LNCaP clone FGC (cell line): Measurements from ENCODE around the gene MYL7.

Experiments used
- DNase-seq: peaks from one replicate; pipeline ENCODE4 v3.0.0-alpha.2; 2011; ENCODE audit warnings: low read depth
- H3K4me3 ChIP-seq: 2 replicates; pipeline ENCODE4 v1.5.1; 2011; ENCODE audit warnings: mild to moderate bottlenecking, low read depth, low read length, control low read depth
- TF ChIP-seq, protein P1 (sequence below): IDR thresholded peaks from 2 replicates; pipeline ENCODE4 v1.5.1; 2012; ENCODE audit warnings: mild to moderate bottlenecking; ENCODE audit not compliant: control insufficient read depth, insufficient read depth; ENCODE audit errors: extremely low read depth

The MYL7 gene

DNA sequence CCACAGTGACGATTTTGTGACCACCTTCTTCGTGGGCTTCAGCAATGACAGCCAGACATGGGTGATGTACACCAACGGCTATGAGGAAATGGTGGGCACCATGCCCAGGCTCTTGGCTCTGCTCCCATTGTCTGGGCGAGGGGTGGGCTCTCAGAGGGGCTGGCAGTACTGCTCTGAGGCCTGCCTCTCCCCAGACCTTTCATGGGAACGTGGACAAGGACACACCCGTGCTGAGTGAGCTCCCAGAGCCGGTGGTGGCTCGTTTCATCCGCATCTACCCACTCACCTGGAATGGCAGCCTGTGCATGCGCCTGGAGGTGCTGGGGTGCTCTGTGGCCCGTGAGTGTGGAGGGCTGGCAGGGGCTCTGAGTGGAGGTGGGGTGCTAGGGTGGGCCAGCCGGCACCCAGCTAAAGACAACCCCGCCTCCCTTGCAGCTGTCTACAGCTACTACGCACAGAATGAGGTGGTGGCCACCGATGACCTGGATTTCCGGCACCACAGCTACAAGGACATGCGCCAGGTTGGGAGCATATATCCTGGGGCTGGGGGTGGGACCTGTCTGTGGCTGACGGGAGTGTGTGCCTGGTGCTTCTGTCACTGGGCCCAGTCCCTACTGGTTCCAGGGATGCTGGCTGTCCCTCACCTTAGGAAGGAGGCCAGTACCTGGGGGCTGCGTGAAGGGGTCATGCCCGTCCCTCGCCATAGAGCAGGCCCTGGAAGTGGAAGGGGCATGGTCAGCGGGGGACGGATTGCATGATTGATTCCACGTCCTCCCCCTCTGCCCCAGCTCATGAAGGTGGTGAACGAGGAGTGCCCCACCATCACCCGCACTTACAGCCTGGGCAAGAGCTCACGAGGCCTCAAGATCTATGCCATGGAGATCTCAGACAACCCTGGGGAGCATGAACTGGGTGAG is 30.2 kb downstream of the MYL7 start:
- no peak for DNase-seq
- H3K4me3 ChIP-seq, result no peak overlapping the region
- TF ChIP-seq, protein P1, sequence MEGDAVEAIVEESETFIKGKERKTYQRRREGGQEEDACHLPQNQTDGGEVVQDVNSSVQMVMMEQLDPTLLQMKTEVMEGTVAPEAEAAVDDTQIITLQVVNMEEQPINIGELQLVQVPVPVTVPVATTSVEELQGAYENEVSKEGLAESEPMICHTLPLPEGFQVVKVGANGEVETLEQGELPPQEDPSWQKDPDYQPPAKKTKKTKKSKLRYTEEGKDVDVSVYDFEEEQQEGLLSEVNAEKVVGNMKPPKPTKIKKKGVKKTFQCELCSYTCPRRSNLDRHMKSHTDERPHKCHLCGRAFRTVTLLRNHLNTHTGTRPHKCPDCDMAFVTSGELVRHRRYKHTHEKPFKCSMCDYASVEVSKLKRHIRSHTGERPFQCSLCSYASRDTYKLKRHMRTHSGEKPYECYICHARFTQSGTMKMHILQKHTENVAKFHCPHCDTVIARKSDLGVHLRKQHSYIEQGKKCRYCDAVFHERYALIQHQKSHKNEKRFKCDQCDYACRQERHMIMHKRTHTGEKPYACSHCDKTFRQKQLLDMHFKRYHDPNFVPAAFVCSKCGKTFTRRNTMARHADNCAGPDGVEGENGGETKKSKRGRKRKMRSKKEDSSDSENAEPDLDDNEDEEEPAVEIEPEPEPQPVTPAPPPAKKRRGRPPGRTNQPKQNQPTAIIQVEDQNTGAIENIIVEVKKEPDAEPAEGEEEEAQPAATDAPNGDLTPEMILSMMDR, result no peak

DNA sequence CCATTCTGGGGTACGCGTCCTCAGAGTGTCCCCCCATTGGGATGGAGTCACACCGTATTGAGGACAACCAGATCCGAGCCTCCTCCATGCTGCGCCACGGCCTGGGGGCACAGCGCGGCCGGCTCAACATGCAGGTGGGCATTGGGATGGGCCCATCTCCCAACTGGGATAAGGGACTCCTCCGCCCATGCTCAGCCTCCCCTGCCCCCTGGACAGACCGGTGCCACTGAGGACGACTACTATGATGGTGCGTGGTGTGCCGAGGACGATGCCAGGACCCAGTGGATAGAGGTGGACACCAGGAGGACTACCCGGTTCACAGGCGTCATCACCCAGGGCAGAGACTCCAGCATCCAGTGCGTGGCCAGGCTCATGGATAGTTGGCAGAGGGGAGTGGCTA is 31.1 kb downstream of the MYL7 start:
- DNase-seq, result no peak
- TF ChIP-seq, protein P1, result no peak
- no peak overlapping the region for H3K4me3 ChIP-seq

DNA sequence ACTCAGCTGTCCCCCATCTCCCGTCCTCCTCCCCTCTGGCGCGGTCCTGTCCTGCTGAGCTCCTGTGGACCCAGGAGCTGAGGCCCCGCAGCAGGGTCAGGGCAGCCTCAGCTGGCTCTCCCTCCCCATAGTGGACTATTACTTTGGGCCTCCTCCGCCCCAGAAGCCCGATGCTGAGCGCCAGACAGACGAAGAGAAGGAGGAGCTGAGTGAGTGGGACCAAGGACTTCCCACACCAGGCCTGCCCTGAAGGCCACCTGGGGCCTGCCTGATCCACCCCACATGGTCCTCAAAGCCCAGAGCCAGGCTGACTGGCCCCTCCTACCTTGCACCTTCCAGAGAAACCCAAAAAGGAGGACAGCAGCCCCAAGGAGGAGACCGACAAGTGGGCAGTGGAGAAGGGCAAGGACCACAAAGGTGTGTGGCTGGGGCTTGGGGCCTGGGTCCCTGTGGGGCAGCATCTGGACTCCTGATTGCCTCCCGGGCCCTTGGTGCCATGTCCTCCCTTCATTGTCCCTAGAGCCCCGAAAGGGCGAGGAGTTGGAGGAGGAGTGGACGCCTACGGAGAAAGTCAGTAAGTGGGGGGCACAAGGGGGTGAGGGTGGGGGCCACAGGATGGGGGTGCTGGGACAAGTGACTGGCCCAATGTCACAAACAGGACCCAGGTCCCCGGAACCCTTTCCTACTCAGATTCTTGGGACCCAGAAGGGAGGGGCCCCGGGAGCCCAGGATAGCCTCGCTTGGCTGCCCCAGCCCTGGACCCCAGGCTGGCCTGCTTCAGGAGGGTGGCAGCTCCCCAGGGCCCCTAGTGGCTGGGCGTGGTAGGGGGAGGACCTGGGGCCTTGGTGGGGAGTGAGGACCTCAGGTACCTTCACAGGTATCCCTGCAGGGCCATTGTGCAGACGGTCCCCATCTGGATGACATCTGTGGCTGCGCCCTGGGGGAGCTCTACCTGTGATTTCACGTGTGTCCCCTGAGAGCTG is 32.1 kb downstream of the MYL7 start:
- no peak for DNase-seq
- TF ChIP-seq, protein P1, result no peak
- H3K4me3 ChIP-seq, result no peak overlapping the region

DNA sequence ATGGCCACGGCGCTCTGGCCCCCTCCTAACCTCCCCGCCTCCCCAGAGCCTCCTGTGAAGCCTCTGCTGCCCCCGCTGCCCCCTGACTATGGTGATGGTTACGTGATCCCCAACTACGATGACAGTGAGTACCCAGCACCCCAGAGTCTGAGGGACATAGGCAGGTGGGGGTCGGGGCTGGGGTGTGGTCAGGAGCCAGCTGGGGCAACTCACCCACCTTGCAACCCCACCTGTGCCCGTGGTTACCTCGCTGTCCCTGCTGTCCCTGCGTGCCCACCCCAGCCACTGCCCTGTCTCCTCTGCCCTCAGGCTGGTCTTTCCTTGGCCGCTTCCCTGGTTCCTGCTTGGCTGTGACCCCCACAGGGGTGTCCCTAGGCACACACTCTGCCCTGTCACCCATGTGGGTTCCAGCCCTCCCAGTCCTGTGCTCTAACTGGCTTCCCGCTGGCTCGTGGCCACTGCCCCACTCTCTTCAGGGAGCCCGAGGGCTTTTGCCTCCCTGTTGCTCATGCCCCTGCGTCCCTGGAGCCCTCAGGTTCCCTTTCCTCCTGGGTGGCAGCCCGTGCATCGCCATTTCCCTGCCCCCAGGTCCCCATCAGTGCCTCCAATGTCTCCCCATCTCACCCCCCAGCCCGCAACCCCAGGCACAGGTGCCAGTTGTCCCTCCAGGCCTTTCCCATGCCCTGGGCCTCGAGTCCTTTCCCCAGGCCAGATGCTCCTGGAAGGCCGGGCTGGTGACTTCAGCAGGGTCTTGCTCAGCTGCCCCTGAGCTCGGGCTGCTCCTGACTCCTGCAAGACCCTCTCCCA is 33.0 kb downstream of the MYL7 start:
- no peak overlapping the region for H3K4me3 ChIP-seq
- DNase-seq, result no peak
- TF ChIP-seq, protein P1, result no peak

DNA sequence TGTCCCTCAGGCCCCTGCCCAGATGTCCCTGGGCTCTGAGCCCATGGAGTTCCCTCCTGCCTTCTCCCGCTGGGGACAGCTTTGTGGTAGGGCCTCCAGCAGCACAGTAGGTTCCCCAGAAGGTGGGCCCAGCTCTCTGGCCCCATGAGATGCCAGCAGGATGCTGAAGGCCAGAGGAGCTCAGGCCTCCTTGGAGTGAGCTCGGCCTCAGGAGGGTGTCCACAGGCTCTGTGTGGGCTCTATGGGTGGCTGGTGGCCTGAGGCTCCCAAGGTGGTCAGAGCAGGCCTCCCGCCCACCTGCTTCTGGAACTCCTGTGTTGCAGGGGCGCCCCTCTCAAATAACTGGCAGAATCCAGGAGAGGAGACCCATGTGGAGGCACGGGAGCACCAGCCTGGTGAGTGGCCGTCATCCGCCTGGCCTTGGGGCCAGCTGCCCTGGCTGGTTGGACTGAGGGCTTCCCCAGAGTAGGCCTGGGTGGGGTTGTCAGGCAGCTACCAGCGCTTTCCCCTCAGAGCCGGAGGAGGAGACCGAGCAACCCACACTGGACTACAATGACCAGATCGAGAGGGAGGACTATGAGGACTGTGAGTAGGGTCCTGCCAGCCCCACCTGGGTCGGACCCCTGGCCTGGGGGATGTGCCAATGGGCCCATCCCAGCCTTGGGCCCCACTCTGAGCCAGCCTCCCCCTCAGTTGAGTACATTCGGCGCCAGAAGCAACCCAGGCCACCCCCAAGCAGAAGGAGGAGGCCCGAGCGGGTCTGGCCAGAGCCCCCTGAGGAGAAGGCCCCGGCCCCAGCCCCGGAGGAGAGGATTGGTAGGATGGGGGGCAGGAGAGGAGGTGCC is 33.8 kb downstream of the MYL7 start:
- no peak for DNase-seq
- TF ChIP-seq, protein P1, result no peak
- H3K4me3 ChIP-seq, result no peak overlapping the region
